Aorta (tissue), 5 donors: ENCODE results near the gene LTB4R. TPM values are rescaled to one million over a fixed set of nuclear protein-coding genes. Genes with fewer than 3 reads are reported as not detected.

Source experiments
- ATAC-seq: fragments of 200-7000 bp; cut with Tn5 transposase; one replicate; pipeline ENCODE4 v1.9.1; 2022; ENCODE audit warnings: moderate library complexity; ENCODE audit not compliant: low FRiP score
- DNase-seq, 2 donors: peaks; one replicate each; pipeline ENCODE4 v3.0.0-alpha.2; 2020
- H3K27ac ChIP-seq, 2 donors: one replicate each; pipeline ENCODE4 v1.5.1; 2013; ENCODE audit warnings: low read length in 2 of 2, mild to moderate bottlenecking in 2 of 2, moderate library complexity in 2 of 2, control low read depth in 1 of 2, inconsistent platforms in 1 of 2, low read depth in 1 of 2
- H3K27me3 ChIP-seq, 2 donors: one replicate each; pipeline ENCODE4 v1.6.1; 2013; ENCODE audit warnings: control low read depth in 1 of 2, low read length in 1 of 2, mild to moderate bottlenecking in 1 of 2, moderate library complexity in 1 of 2; ENCODE audit not compliant: insufficient read depth in 2 of 2, control insufficient read depth in 1 of 2
- H3K36me3 ChIP-seq, 2 donors: one replicate each; pipeline ENCODE4 v1.6.1; 2013; ENCODE audit warnings: control low read depth in 1 of 2, low read length in 1 of 2, mild to moderate bottlenecking in 1 of 2; ENCODE audit not compliant: insufficient read depth in 2 of 2, control insufficient read depth in 1 of 2
- H3K4me1 ChIP-seq, 2 donors: one replicate each; pipeline ENCODE4 v1.6.1; 2013; ENCODE audit warnings: low read length in 2 of 2, control low read depth in 1 of 2, mild to moderate bottlenecking in 1 of 2, moderate library complexity in 1 of 2; ENCODE audit not compliant: insufficient read depth in 2 of 2, control insufficient read depth in 1 of 2
- H3K4me3 ChIP-seq, 2 donors: one replicate each; pipeline ENCODE4 v1.5.1; 2013; ENCODE audit warnings: low read length in 2 of 2, control low read depth in 1 of 2, mild to moderate bottlenecking in 1 of 2
- H3K9me3 ChIP-seq: one replicate; pipeline ENCODE4 v1.6.1; 2013; ENCODE audit warnings: mild to moderate bottlenecking, low read length; ENCODE audit not compliant: control insufficient read depth
- WGBS, 2 donors: extraction: QIAGEN DNeasy Blood & Tissue Kit; methylation state at CpG; one replicate each; pipeline ENCODE4 v1.1.7; 2013; 5-methylcytosine and 5-hydroxymethylcytosine counted together
- intact Hi-C, 2 donors: fragments of 100-400 bp; cut with DNase I; formaldehyde crosslinking; loops; one replicate each; pipeline versions ENCODE4 v1.14.2 to v1.15.0; 2022
- polyA plus RNA-seq, 2 donors: library from polyadenylated mRNA; stranded (reverse); fragments of 200-250 nt; gene quantifications; one replicate each; pipeline ENCODE4 v1.2.3, GENCODE V29; 2013
- total RNA-seq, 2 donors: library from RNA; stranded (reverse); fragmentation: NEBNext Ultra II Directional; extraction: Animal tissue kit (Norgen Biotek cat#: 25700); gene quantifications; one replicate each; pipeline ENCODE4 v1.2.1, GENCODE V29; 2021
- donor health status: healthy with polysubstance abuse.
- donor health status: Bipolar disorder and iron deficiency.
- donor health status: DM: no; HTN: no; CAD: no.
- donor health status: DM: no; HTN: no; CAD: no.
- donor health status: DM: yes; HTN: yes; CAD: no.

Gene LTB4R
- total and polyA plus RNA-seq, 4 donors, result 2.9 to 8.2 (median 6.1) TPM

GRCh38 chr14:24293525-24293924, 17.8 kb upstream of the LTB4R start:
- H3K4me3 ChIP-seq, result no peak overlapping the region
- no peak for DNase-seq
- no peak for ATAC-seq
- no peaks in the 10 kb centered on the region for H3K4me1 ChIP-seq
- H3K27me3 ChIP-seq, result no peaks in the 10 kb centered on the region
- peaks cover 0 to 6% of the 10 kb centered on the region in 2 donors for H3K36me3 ChIP-seq
- no peaks in the 10 kb centered on the region for H3K9me3 ChIP-seq
- WGBS, 2 donors, result 92 to 93% methylated on average over 2 of the region's 2 CpGs
- H3K27ac ChIP-seq, result no peak overlapping the region
- intact Hi-C loops, result no loop called here

GRCh38 chr14:24296341-24297157, 14.8 kb upstream of the LTB4R start:
- ATAC-seq, result peak; percentile 74
- no peaks in the 10 kb centered on the region for H3K9me3 ChIP-seq
- no peaks in the 10 kb centered on the region for H3K4me1 ChIP-seq
- WGBS, 2 donors, result 55 to 57% methylated on average over 12 of the region's 12 CpGs
- H3K27ac ChIP-seq, result no peak overlapping the region
- no peak overlapping the region for H3K4me3 ChIP-seq
- H3K27me3 ChIP-seq, result no peaks in the 10 kb centered on the region
- intact Hi-C loops, result loop anchor here (1.0 to 5.0 kb wide), 2 partner anchors 53 to 54 kb away; partner anchors contain the start of gene TINF2 (in 1 of the 2)
- peak in 1 of 2 donors; percentile 71 for DNase-seq
- no peaks in the 10 kb centered on the region for H3K36me3 ChIP-seq

DNA sequence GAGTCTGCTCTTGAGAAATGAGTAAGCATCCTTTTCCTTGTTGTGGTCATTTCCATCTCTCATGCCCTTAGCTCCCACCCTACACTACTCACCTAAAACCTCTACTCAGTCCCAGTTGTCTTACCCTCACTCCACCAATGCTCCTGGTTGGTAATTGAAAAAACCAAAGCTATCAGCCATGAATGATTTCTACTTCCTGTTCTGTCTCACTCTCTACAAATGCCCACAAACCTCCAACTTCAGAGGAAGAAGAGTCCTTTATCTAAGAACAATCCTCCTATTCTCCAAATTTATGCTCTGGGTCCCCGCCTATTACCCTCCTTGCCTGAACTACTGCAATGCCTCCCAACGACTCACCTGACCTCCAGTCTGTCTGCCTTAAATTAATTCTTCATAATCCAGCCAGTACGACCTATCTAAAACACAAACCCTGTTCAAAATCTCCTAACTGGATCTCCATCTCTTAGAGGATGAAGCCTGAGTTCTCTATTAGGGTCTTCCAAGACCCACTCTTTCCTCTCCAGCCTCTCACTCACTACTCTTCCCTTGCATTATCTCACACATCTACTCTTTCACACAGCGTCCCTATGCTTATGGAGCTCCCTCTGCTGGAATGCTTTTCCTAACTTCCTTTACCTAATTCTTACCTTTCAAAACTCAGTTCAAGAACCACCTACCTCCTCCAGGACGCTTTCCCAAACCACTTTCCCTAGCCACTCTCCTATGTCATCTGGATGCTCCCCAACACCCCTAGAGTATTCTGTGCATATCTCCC, 13.9 kb upstream of the LTB4R start:
- Histone ChIP-seq H3K27me3 (no peaks in the 10 kb centered on the region), H3K36me3 (no peaks in the 10 kb centered on the region), H3K4me1 (no peaks in the 10 kb centered on the region), H3K9me3 (no peaks in the 10 kb centered on the region), H3K4me3 (no peak overlapping the region), H3K27ac (no peak overlapping the region)
- DNase-seq, result no peak
- ATAC-seq, result no peak
- WGBS, 2 donors, result 54 to 57% methylated on average over 5 of the region's 5 CpGs
- intact Hi-C loops, result loop anchor here (1.0 to 5.0 kb wide), 2 partner anchors 54 to 55 kb away; partner anchors contain the start of gene TINF2 (in 1 of the 2)

DNA sequence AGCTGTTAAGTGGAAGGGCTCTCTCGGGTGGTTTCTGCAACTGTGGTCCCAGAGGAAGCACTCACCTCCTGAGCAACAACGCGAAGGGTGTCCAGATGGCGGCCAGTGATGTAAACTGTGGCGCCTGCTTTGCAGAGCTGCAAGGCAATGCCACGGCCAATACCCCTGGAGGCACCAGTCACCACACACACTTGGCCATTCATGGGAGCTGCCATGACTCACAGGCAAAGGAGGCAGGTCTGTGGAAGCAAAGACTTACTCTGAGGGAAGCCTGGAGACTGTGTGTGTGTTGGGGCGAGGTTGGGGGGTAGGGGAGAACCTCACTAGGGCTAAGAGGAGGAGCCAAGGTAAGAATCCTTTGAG, 12.4 kb upstream of the LTB4R start:
- ATAC-seq, result peak; percentile 4
- Histone ChIP-seq H3K4me1 (no peaks in the 10 kb centered on the region), H3K36me3 (peaks cover 0 to 3% of the 10 kb centered on the region in 2 donors), H3K4me3 (peak overlapping the region; percentile 58 to 90), H3K27ac (no peak overlapping the region), H3K9me3 (no peaks in the 10 kb centered on the region), H3K27me3 (no peaks in the 10 kb centered on the region)
- no peak for DNase-seq
- intact Hi-C loops, result loop anchor here in 1 of 2 donors (5.0 kb wide), 1 partner anchor 57 kb away; the partner anchor contains the start of gene TINF2
- 50 to 51% methylated on average over 7 of the region's 7 CpGs for WGBS, 2 donors

- H3K9me3 ChIP-seq, result no peaks in the 10 kb centered on the region
- H3K4me1 ChIP-seq, result no peaks in the 10 kb centered on the region
- peak within 1 kb of the TSS; percentile 58 to 90 for H3K4me3 ChIP-seq
- DNase-seq (peak; percentile 93 to 97), ATAC-seq (peak; percentile 94)
- peaks cover 0 to 3% of the 10 kb centered on the region in 2 donors for H3K36me3 ChIP-seq
- no peaks in the 10 kb centered on the region for H3K27me3 ChIP-seq
- WGBS, 2 donors, result 1% methylated on average over 69 to 75 of the region's 75 CpGs
- peak within 1 kb of the TSS in 1 of 2 donors; percentile 10 for H3K27ac ChIP-seq
- intact Hi-C loops, result loop anchor here in 1 of 2 donors (5.0 kb wide), 1 partner anchor 57 kb away; the partner anchor contains the start of gene TINF2
Observed at GRCh38 chr14:24299255-24300191, 11.8 kb upstream of the LTB4R start, which contains the start of the genes DHRS1 and NOP9. Gene DHRS1 (minus strand): TSS chr14:24299780. CDS start chr14:24299106, 674 bp downstream. Gene NOP9 (plus strand): TSS chr14:24299850. CDS start chr14:24299955, 105 bp downstream.

GRCh38 chr14:24300326-24300980, 10.8 kb upstream of the LTB4R start:
- no peak overlapping the region for H3K27ac ChIP-seq
- peaks cover 0 to 6% of the 10 kb centered on the region in 2 donors for H3K36me3 ChIP-seq
- ATAC-seq, result no peak
- WGBS, 2 donors, result 30 to 31% methylated on average over 16 of the region's 16 CpGs
- H3K9me3 ChIP-seq, result no peaks in the 10 kb centered on the region
- H3K27me3 ChIP-seq, result no peaks in the 10 kb centered on the region
- no peak for DNase-seq
- intact Hi-C loops, result no loop called here
- no peaks in the 10 kb centered on the region for H3K4me1 ChIP-seq
- peak overlapping the region; percentile 53 to 90 for H3K4me3 ChIP-seq

GRCh38 chr14:24304019-24304387, 7.3 kb upstream of the LTB4R start:
- Histone ChIP-seq H3K4me3 (no peak overlapping the region), H3K36me3 (peaks cover 0 to 16% of the 10 kb centered on the region in 2 donors), H3K27me3 (no peaks in the 10 kb centered on the region), H3K9me3 (no peaks in the 10 kb centered on the region), H3K4me1 (no peaks in the 10 kb centered on the region), H3K27ac (no peak overlapping the region)
- 95 to 96% methylated on average over 11 of the region's 11 CpGs for WGBS, 2 donors
- ATAC-seq (no peak), DNase-seq (no peak)
- intact Hi-C loops, result no loop called here
